Testis (tissue), 2 donors: ENCODE measurements around the gene DEFB119.

Experiments used
- POLR2A ChIP-seq: fragments of 450-650 bp; IDR thresholded peaks from one replicate; pipeline ENCODE4 v1.6.1; 2017; ENCODE audit warnings: antibody characterized with exemption, mild to moderate bottlenecking, moderate library complexity
- TF ChIP-seq, protein P1 (sequence below), 3 experiments: fragments of 450-650 bp in 2 of 3; fragments of 200-600 bp in 1 of 3; sonication (generic) in 1 of 3; IDR thresholded peaks; one replicate each; pipeline ENCODE4 v1.5.1; 2016 to 2019; ENCODE audit warnings: antibody characterized with exemption in 3 of 3, mild to moderate bottlenecking in 2 of 3, moderate library complexity in 1 of 3

DNA sequence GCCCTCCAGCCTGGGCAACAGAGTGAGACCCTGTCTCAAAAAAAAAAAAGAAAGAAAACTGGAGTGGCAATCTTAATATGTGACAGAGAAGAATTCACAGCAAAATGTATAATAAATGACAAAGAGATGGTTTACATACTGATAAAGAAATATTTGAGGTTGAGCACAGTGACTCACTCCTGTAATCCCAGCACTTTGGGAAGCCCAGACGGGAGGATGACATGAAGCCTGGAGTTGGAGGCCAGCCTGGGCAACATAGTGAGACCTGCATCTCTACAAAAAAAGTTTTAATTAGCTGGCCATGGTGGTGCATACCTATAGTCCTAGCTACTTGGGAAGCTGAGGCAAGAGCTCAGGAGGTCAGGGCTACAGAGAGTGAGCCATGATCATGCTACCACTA is 34.4 kb downstream of the DEFB119 start:
- TF ChIP-seq, protein P1, sequence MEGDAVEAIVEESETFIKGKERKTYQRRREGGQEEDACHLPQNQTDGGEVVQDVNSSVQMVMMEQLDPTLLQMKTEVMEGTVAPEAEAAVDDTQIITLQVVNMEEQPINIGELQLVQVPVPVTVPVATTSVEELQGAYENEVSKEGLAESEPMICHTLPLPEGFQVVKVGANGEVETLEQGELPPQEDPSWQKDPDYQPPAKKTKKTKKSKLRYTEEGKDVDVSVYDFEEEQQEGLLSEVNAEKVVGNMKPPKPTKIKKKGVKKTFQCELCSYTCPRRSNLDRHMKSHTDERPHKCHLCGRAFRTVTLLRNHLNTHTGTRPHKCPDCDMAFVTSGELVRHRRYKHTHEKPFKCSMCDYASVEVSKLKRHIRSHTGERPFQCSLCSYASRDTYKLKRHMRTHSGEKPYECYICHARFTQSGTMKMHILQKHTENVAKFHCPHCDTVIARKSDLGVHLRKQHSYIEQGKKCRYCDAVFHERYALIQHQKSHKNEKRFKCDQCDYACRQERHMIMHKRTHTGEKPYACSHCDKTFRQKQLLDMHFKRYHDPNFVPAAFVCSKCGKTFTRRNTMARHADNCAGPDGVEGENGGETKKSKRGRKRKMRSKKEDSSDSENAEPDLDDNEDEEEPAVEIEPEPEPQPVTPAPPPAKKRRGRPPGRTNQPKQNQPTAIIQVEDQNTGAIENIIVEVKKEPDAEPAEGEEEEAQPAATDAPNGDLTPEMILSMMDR (IDR thresholded peaks at IDR 0.05), result no peak
- TF ChIP-seq POLR2A, result no peak
